Inferior parietal cortex (tissue), 1 donor: ENCODE data around the gene STPG3.

ENCODE experiments used
- DNase-seq: peaks from one replicate; pipeline ENCODE4 v3.0.0-alpha.2; 2016; ENCODE audit errors: extremely low spot score

Gene STPG3

DNA sequence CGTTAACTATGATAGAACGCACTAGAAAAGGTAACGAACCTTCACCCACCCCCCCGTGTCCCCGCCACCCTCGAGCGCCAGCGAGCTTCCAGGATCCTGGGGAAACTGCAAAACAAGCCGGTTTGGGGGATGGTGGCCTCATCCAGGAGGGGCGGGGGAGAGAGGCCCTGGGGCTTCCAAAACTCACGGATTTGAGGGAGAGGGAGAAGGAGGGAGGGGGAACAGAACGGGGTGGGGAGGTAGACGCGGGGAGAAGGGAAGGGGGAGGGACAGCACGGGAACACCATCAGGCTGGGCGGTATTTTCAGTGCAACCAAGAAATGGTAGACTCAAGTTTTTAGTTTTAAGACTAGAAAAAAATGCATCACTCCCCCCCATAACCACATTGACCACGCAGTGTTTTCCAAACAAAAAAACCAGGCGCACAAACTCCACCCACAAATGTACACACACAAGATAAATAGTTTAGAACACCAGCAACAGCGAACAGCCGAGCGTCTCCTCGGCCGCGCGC lies 49.5 kb downstream of the STPG3 start:
- no peak for DNase-seq

DNA sequence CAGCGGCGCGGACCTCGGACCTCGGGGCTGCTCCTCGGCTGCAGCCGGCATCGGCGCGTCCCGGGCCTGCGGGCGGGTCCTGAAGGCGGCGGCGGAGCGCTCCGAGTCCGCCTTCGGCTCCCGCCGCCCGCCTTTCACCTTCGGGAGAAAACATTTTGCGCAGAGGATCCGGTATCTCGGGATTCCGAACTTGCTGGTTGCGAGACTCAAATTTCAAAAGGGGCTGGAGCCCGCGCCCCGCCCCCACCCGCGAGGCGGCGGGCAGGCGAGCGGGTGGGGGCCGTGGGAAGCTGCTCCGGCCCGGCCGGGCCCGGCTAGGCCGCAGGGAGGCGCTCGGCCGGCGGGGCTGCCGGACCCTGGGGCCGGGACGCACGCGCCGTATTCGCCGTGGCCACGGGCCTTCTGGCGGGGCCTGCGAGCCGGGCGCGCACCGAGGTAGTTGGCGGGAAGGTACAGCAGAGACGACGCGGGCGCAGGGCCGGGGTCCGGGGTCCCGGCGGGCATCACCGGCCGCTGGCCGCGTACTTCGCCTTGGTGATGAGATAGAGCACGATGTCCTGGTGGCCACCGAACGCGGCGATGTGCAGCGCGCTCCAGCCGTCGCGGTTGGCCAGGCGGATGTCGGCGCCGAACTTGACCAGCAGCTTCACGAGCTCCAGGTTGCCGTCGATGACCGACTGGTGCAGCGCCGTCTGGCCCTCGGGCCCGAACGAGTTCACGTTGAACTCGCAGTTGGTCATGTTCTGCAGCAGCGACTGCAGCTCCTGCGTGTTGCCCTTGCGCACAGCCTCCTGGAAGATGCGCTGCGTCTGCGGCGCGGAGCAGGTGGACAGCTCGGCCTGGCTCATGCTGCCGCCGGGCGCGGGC lies 50.2 kb downstream of the STPG3 start:
- no peak for DNase-seq

DNA sequence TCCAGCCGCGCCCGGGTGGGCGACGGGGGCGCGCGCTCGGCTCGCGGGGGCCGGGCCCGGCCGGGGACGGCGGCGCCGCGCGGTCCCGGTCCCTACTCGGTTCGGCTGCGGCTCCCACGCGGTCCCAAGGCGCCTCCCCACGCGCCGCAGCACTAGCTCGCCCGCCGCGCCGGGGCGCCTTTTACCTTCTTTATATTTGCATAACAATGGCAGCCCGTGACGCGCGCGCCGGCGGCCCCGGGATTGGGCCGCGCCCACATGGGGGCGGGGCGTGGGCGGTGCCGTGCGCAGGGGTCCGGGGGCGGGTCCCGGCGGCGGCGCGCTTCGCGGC lies 51.0 kb downstream of the STPG3 start, which contains the start of gene NRARP:
Gene NRARP (minus strand): TSS at position 154 of the 331 bp plus-strand sequence. CDS start 343 bp downstream, outside the sequence.
- DNase-seq, result peak; percentile 79

DNA sequence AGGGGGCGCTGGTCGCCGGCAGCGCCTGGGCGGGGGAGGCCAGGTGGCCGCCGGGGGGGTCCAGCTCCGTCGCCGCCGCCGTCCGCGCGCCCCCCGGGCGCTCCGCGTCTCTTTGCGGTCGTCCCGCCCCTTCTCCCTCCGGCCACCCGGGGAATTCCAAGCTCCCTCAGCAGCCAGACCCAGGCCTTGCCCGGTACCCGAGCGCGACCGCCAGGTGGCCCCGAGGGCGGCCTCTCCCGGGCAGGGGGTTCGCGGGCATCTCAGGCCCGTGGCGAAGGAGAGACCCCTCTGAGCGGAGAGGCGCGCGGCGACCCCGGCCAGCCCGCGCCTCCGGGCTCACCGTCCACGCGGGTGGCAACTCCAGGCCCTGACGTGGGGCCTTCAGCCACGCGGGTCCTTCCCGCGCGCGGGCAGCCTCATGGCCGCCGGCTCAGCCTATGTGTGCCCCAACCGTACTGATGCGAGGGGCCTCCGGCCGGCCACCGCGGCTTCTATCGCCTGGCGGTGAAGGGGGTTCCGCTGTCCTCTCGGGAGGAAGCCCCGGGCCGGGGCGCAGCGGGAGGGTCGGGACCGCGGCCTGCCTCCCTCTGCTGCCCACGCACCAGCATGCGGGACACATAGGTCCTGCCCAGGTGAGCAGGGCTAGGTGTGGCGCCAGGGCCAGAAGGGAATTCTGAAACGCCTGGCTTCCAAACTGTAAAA lies 51.5 kb downstream of the STPG3 start:
- no peak for DNase-seq
